ENCODE results near the gene ATF5.

GRCh38 chr19:49924004-49924880, 4.8 kb upstream of the ATF5 start:
- TF ChIP-seq CTCF (IDR thresholded peaks at IDR 0.05) (no peak), POLR2A (IDR thresholded peaks at IDR 0.05) (peak; percentile 39)

All from right lobe of liver (tissue), 4 donors.